Measurements from ENCODE around the gene JMJD6. TPM values are rescaled to one million over a fixed set of nuclear protein-coding genes. Genes with fewer than 3 reads are reported as not detected.
"Not testable (repeated sequence)": the region's sequence is repeated elsewhere in the genome, so short reads cannot be mapped to it uniquely, and the experiment has no call there.

JMJD6 gene
- total RNA-seq, 1 donor from 2014 or later: 84.9 TPM

DNA sequence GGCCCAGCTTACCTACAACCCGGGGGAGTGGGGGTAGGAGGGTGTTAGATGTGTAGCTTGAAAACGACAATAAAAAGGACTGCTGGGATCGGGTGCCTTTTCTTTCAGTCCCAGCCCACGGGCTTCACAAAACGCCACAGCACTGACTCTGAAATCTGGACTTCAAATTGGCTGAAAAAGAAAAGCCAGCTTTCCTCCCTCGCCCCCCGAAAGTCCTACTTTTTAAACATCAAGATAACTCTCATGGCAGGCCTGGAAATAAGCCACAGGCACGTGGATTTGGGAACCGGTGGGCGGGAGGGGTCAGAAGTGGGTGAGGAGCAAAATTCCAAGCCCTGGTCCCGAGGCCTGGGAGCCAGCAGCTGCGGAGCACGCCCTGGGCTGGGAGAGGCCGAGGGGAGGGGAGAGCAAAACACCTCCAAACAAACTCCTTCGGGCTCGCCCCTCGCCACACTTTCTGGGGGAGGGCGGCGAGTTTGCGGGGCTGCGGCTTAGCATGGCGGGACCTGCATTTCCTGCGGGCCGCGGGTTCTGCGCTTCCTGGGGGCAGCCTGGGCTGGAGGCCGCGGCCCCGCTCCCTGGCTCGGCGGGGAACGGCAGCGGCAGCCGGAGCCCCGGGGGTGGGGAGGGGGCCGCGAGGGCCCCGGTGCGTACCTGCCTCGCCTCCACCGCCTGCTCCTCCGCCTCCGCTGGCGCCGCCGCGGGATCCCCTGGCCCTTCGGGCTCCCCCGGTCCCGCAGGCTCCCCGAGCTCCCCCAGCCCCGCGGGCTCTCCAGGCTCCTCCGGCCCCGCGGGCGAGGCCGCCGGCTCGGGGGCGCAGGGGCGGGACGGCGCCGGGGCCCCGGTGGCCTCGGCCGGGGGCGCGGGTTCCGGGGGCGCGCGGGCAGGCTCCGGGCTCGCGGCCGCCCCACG lies 16.2 kb downstream of the JMJD6 start:
- not testable (repeated sequence) for H3K9me3 Mint-ChIP-seq; H3K27ac Mint-ChIP-seq; DNase-seq (ENCODE audit: low spot score); H3K27me3 Mint-ChIP-seq (ENCODE audit: low read depth)
- Mint-ChIP-seq H3K36me3 (ENCODE audit: low read depth) (peaks cover 22% of the 10 kb centered on the region), H3K4me1 (ENCODE audit: low read depth) (peaks cover 24% of the 10 kb centered on the region), H3K4me3 (ENCODE audit: low read depth) (peak overlapping the region; percentile 73)
- intact Hi-C loops (cut with micrococcal nuclease): loop anchor here (2.0 to 10.0 kb wide), 2 partner anchors 17 to 155 kb away; partner anchors contain the start of genes JMJD6 and METTL23

DNA sequence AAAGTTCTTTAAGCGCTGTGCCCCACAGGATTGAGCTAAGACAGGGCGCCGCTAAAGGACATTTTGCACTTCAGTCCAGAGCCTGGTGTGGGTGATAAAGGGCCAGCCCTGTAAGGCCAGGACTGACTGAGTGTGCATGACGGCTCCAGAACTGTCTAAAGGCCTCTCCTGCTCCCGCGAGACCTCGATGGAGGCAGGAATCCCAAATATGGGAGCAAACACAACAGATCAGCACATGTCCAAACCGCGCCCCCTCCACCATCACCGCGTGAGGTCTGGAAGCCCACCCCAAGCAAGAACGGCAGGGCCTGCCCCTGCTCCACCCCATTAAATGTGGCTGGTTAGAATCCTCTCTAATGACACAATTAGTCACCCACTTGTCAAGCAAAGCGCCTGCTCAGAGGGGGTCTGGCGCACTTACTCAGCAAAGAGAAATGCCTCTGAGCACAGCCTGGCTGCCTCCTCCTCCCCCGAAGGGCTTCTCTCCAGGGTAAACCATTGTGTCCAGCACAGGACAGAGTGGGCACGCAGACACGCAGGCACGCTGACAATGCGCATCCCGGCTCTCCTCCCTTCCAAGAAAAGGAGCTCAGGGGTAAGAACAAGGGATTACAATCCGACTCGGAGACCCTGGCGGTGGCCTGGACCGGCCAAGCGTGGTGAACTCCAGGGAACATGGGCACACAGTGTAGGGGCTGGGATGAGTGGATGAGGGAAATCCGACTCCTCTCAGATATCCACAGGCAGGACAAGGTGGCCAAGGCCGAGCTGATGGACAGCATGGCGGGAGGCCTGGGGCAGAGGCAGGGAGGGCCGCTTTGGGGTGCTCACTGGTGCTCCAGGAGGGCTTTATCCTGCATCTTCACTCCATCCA lies 17.1 kb downstream of the JMJD6 start:
- Mint-ChIP-seq H3K4me3 (ENCODE audit: low read depth) (peak overlapping the region; percentile 73), H3K27ac (no peak overlapping the region)
- no peak for DNase-seq (ENCODE audit: low spot score)

GRCh38 chr17:76707985-76708807 lies 18.2 kb downstream of the JMJD6 start:
- Mint-ChIP-seq H3K27ac (no peak overlapping the region), H3K27me3 (ENCODE audit: low read depth) (peaks cover 3% of the 10 kb centered on the region), H3K36me3 (ENCODE audit: low read depth) (peaks cover 5% of the 10 kb centered on the region), H3K4me3 (ENCODE audit: low read depth) (peak overlapping the region; percentile 73), H3K9me3 (no peaks in the 10 kb centered on the region), H3K4me1 (ENCODE audit: low read depth) (peaks cover 11% of the 10 kb centered on the region)
- intact Hi-C loops (cut with micrococcal nuclease): no loop called here
- no peak for DNase-seq (ENCODE audit: low spot score)

More for the DNA sequence above, 17.1 kb downstream of the JMJD6 start:
- Mint-ChIP-seq H3K4me1 (ENCODE audit: low read depth) (peaks cover 20% of the 10 kb centered on the region), H3K27me3 (ENCODE audit: low read depth) (peaks cover 3% of the 10 kb centered on the region), H3K36me3 (ENCODE audit: low read depth) (peaks cover 16% of the 10 kb centered on the region), H3K9me3 (no peaks in the 10 kb centered on the region)
- intact Hi-C loops (cut with micrococcal nuclease): no loop called here

DNA sequence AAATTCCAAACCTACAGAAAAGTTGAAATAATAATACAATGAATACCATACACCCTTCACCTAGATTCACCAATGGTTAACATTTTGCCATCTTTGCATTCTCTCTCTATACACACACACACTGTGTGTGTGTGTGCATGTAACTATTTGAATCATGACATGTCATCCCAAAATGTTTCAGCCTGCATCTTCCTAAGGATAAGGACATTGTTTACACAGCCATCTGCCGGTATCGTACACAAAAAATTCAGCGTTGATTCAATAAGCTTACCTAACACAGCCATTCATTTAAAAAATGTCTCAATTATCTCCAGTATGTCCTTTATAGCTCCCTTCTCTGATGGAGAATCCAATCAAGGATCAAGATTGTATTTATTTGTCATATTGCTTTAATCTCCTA lies 19.6 kb downstream of the JMJD6 start:
- peaks cover 3% of the 10 kb centered on the region for H3K27me3 Mint-ChIP-seq (ENCODE audit: low read depth)
- no peaks in the 10 kb centered on the region for H3K36me3 Mint-ChIP-seq (ENCODE audit: low read depth)
- H3K4me3 Mint-ChIP-seq (ENCODE audit: low read depth): no peak overlapping the region
- H3K4me1 Mint-ChIP-seq (ENCODE audit: low read depth): peaks cover 11% of the 10 kb centered on the region
- H3K27ac Mint-ChIP-seq: no peak overlapping the region
- DNase-seq (ENCODE audit: low spot score): no peak
- intact Hi-C loops (cut with micrococcal nuclease): no loop called here
- H3K9me3 Mint-ChIP-seq: no peaks in the 10 kb centered on the region

- Mint-ChIP-seq H3K4me1 (ENCODE audit: low read depth) (peaks cover 5% of the 10 kb centered on the region), H3K27me3 (ENCODE audit: low read depth) (peaks cover 5% of the 10 kb centered on the region), H3K36me3 (ENCODE audit: low read depth) (no peaks in the 10 kb centered on the region), H3K4me3 (ENCODE audit: low read depth) (no peak overlapping the region), H3K27ac (no peak overlapping the region), H3K9me3 (no peaks in the 10 kb centered on the region)
- intact Hi-C loops (cut with micrococcal nuclease): no loop called here
- no peak for DNase-seq (ENCODE audit: low spot score)
Measured at GRCh38 chr17:76704805-76705204, 21.6 kb downstream of the JMJD6 start.

DNA sequence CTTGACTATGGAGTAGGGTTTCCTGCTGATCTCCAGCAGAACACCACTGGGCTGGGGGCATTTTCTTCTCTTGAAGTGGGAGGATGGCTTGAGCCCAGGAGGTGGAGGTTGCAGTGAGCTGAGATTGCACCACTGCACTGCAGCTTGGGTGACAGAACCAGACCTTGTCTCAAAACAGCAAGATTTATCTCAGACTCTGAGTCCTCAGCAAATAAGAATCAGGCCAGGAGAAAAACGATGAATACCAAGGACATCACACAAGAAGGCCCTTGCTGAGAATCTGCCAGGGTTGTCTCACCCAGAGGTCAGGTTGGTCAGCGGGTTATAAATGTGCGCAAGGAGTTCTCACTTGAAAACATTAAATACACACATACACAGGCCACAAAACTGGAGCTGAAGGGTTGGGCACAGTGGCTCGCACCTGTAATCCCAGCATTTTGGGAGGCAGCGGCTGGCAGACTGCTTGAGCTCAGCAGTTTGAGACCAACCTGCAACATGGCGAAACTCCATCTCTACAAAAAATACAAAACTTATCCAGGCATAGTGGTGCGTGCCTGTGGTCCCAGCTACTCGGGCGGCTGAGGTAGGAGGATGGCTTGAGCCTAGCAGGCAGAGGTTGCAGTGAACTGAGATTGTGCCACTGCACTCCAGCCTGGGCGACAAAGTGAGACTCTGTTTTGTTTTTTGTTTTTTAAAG lies 23.3 kb downstream of the JMJD6 start:
- Mint-ChIP-seq H3K36me3 (ENCODE audit: low read depth) (no peaks in the 10 kb centered on the region), H3K4me3 (ENCODE audit: low read depth) (no peak overlapping the region), H3K9me3 (no peaks in the 10 kb centered on the region), H3K4me1 (ENCODE audit: low read depth) (no peaks in the 10 kb centered on the region), H3K27me3 (ENCODE audit: low read depth) (peaks cover 2% of the 10 kb centered on the region), H3K27ac (no peak overlapping the region)
- intact Hi-C loops (cut with micrococcal nuclease): no loop called here
- no peak for DNase-seq (ENCODE audit: low spot score)

DNA sequence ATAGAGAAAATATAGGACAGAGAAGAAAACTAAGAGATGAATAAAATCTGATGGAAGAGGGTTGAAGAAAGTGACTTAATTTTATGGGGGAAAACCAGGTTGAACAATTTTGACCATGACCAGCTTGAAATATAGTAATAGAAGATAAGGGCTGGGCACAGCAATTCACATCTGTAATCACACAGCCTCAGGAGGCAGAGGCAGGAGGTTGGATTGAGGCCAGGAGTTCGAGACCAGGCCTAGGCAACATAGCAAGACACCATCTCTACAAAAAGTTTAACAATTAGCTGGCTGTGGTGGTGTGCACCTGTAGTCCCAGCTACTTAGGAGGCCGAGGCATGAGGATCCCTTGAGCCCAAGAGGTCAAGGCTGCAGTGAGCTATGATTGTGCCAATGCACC lies 24.3 kb downstream of the JMJD6 start:
- Mint-ChIP-seq H3K9me3 (no peaks in the 10 kb centered on the region), H3K27ac (no peak overlapping the region), H3K4me1 (ENCODE audit: low read depth) (no peaks in the 10 kb centered on the region), H3K4me3 (ENCODE audit: low read depth) (no peak overlapping the region), H3K27me3 (ENCODE audit: low read depth) (peaks cover 4% of the 10 kb centered on the region), H3K36me3 (ENCODE audit: low read depth) (no peaks in the 10 kb centered on the region)
- intact Hi-C loops (cut with micrococcal nuclease): no loop called here
- no peak for DNase-seq (ENCODE audit: low spot score)

- H3K4me3 Mint-ChIP-seq (ENCODE audit: low read depth): no peak overlapping the region
- intact Hi-C loops (cut with micrococcal nuclease): no loop called here
- no peaks in the 10 kb centered on the region for H3K36me3 Mint-ChIP-seq (ENCODE audit: low read depth)
- H3K27me3 Mint-ChIP-seq (ENCODE audit: low read depth): peaks cover 4% of the 10 kb centered on the region
- H3K27ac Mint-ChIP-seq: no peak overlapping the region
- no peaks in the 10 kb centered on the region for H3K9me3 Mint-ChIP-seq
- no peak for DNase-seq (ENCODE audit: low spot score)
- H3K4me1 Mint-ChIP-seq (ENCODE audit: low read depth): no peaks in the 10 kb centered on the region
Measured at GRCh38 chr17:76701471-76701967, 24.9 kb downstream of the JMJD6 start.

GRCh38 chr17:76700617-76701470 lies 25.6 kb downstream of the JMJD6 start:
- peaks cover 4% of the 10 kb centered on the region for H3K27me3 Mint-ChIP-seq (ENCODE audit: low read depth)
- H3K36me3 Mint-ChIP-seq (ENCODE audit: low read depth): no peaks in the 10 kb centered on the region
- no peak overlapping the region for H3K27ac Mint-ChIP-seq
- H3K4me3 Mint-ChIP-seq (ENCODE audit: low read depth): no peak overlapping the region
- H3K4me1 Mint-ChIP-seq (ENCODE audit: low read depth): no peaks in the 10 kb centered on the region
- no peaks in the 10 kb centered on the region for H3K9me3 Mint-ChIP-seq
- intact Hi-C loops (cut with micrococcal nuclease): no loop called here
- DNase-seq (ENCODE audit: low spot score): no peak

DNA sequence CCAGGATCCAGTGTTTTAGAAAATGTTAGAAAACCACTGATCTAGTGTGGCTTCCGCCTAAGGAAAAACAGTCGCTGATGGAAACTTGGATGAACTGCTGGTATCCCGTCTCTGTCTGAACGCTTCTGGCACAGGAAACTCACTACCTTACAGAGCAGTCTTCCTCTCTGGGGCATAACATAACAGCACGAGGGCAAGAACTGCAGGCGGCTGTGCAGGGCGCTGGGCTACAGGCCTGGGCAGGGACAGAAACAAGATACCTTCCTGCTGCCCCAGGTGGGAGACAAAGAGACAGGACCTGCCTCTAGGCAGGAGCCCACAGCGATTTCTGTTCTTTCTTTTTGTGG lies 26.2 kb downstream of the JMJD6 start:
- intact Hi-C loops (cut with micrococcal nuclease): no loop called here
- no peaks in the 10 kb centered on the region for H3K9me3 Mint-ChIP-seq
- H3K4me1 Mint-ChIP-seq (ENCODE audit: low read depth): no peaks in the 10 kb centered on the region
- no peaks in the 10 kb centered on the region for H3K36me3 Mint-ChIP-seq (ENCODE audit: low read depth)
- H3K27me3 Mint-ChIP-seq (ENCODE audit: low read depth): peaks cover 4% of the 10 kb centered on the region
- DNase-seq (ENCODE audit: low spot score): no peak
- H3K4me3 Mint-ChIP-seq (ENCODE audit: low read depth): no peak overlapping the region
- no peak overlapping the region for H3K27ac Mint-ChIP-seq

DNA sequence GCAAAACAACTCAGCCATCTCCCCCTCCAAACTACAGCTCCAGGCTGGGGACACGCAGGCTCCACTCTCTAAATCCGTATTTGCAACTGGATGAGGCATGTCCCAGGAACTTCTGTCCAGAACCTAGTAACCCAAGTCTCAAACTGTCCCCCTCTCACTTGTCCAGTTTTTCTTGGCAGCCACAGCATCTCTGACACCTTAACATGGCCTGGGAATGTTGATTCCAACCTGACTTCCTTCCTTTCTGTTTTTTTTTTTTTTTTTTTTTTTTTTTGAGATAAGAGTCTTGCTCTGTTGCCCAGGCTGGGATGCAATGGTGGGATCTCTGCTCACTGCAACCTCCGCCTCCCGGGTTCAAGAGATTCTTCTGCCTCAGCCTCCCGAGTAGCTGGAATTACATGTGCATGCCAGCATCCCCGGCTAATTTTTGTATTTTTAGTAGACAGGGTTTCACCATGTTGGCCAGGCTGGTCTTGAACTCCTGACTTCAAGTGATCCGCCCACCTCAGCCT lies 27.9 kb downstream of the JMJD6 start:
- intact Hi-C loops (cut with micrococcal nuclease); H3K4me1 Mint-ChIP-seq (ENCODE audit: low read depth); H3K27me3 Mint-ChIP-seq (ENCODE audit: low read depth); H3K27ac Mint-ChIP-seq; H3K36me3 Mint-ChIP-seq (ENCODE audit: low read depth); H3K9me3 Mint-ChIP-seq; H3K4me3 Mint-ChIP-seq (ENCODE audit: low read depth); DNase-seq (ENCODE audit: low spot score): not testable (repeated sequence)
